ENCODE measurements around the gene TMEM179. TPM values are rescaled to one million over a fixed set of nuclear protein-coding genes. Genes with fewer than 3 reads are reported as not detected.

The TMEM179 gene
- total RNA-seq, 4 donors from 2014 or later, result not detected

Other genes with a start within 250 kb of the TMEM179 start
- gene C14orf180, start 25.0 kb downstream of the TMEM179 start, total RNA-seq, result 100 to 1,000 TPM in 1 of 4 donors, 10 to 100 TPM in 1, 1 to 10 TPM in 2; 6.0 to 333 (median 18.2) TPM
- gene INF2, start 84.8 kb upstream of the TMEM179 start, total RNA-seq, result 100 to 1,000 TPM in 1 of 4 donors, 10 to 100 TPM in 3; 39.9 to 199 (median 72.4) TPM
- gene ADSS1, start 119.5 kb upstream of the TMEM179 start, total RNA-seq, result 10 to 100 TPM in 1 of 4 donors, 1 to 10 TPM in 3; 2.3 to 36.2 (median 7.3) TPM
- 100 to 1,000 TPM in 3 of 4 donors, 10 to 100 TPM in 1; 65.4 to 232 (median 169) TPM for gene SIVA1, start 148.4 kb upstream of the TMEM179 start, total RNA-seq
- gene AKT1, start 191.0 kb upstream of the TMEM179 start, total RNA-seq, result 100 to 1,000 TPM in 3 of 4 donors, 10 to 100 TPM in 1; 70.9 to 264 (median 110) TPM
- gene ZBTB42, start 196.3 kb upstream of the TMEM179 start, total RNA-seq, result 10 to 100 TPM in 1 of 4 donors, 1 to 10 TPM in 3; 1.5 to 18.1 (median 3.1) TPM